Astrocyte (in vitro differentiated cells and primary cell): ENCODE measurements around the gene ELANE. TPM values are rescaled to one million over a fixed set of nuclear protein-coding genes. Genes with fewer than 3 reads are reported as not detected.

ENCODE experiments used
- DNase-seq: peaks from one replicate; pipeline ENCODE4 v3.0.0-alpha.2; 2010; ENCODE audit warnings: low read depth
- FAIRE-seq: peaks from 2 replicates; lab custom pipeline; 2011; peaks lifted over from hg19 to GRCh38; lab: Jason Lieb, UNC
- H2AFZ ChIP-seq: 2 replicates; pipeline ENCODE4 v1.6.0; 2012; ENCODE audit warnings: low read depth, low read length, inconsistent platforms
- H3K27ac ChIP-seq: 2 replicates; pipeline ENCODE4 v1.5.1; 2011; ENCODE audit warnings: low read depth, low read length, inconsistent platforms
- H3K27me3 ChIP-seq: 2 replicates; pipeline ENCODE4 v1.6.0; 2011; ENCODE audit warnings: low read length, inconsistent platforms; ENCODE audit not compliant: insufficient read depth
- H3K36me3 ChIP-seq: 2 replicates; pipeline ENCODE4 v1.5.1; 2011; ENCODE audit warnings: low read length, inconsistent platforms; ENCODE audit not compliant: insufficient read depth
- H3K4me1 ChIP-seq: 2 replicates; pipeline ENCODE4 v1.5.1; 2011; ENCODE audit warnings: low read length, inconsistent platforms; ENCODE audit not compliant: insufficient read depth
- H3K4me2 ChIP-seq: 2 replicates; pipeline ENCODE4 v1.6.0; 2012; ENCODE audit warnings: low read length, inconsistent platforms
- H3K4me3 ChIP-seq: 2 replicates; pipeline ENCODE4 v1.5.1; 2011; ENCODE audit warnings: low read depth, mild to moderate bottlenecking, low read length, inconsistent platforms; ENCODE audit not compliant: insufficient read depth
- H3K79me2 ChIP-seq: 2 replicates; pipeline ENCODE4 v1.6.0; 2012; ENCODE audit warnings: mild to moderate bottlenecking, low read length, inconsistent platforms; ENCODE audit not compliant: insufficient read depth
- H3K9ac ChIP-seq: 2 replicates; pipeline ENCODE4 v1.6.0; 2012; ENCODE audit warnings: mild to moderate bottlenecking, low read length, inconsistent platforms
- H3K9me3 ChIP-seq: 2 replicates; pipeline ENCODE4 v1.5.1; 2012; ENCODE audit warnings: low read depth, mild to moderate bottlenecking, low read length, inconsistent platforms; ENCODE audit not compliant: insufficient read depth
- H4K20me1 ChIP-seq: 2 replicates; pipeline ENCODE4 v1.6.0; 2012; ENCODE audit warnings: low read length, inconsistent platforms; ENCODE audit not compliant: insufficient read depth
- H3K27ac Mint-ChIP-seq: one replicate; pipeline ENCODE4 v1.8.0; 2021; ENCODE audit warnings: mild to moderate bottlenecking, mixed read lengths; ENCODE audit not compliant: unreplicated experiment
- H3K27me3 Mint-ChIP-seq: one replicate; pipeline ENCODE4 v1.8.0; 2021; ENCODE audit warnings: low read depth, mixed read lengths; ENCODE audit not compliant: unreplicated experiment
- H3K36me3 Mint-ChIP-seq: one replicate; pipeline ENCODE4 v1.8.0; 2021; ENCODE audit warnings: low read depth, mixed read lengths; ENCODE audit not compliant: unreplicated experiment
- H3K4me1 Mint-ChIP-seq: one replicate; pipeline ENCODE4 v1.8.0; 2021; ENCODE audit warnings: low read depth, mixed read lengths; ENCODE audit not compliant: unreplicated experiment
- H3K4me3 Mint-ChIP-seq: one replicate; pipeline ENCODE4 v1.8.0; 2021; ENCODE audit warnings: mild to moderate bottlenecking, moderate library complexity, mixed read lengths; ENCODE audit not compliant: unreplicated experiment
- H3K9me3 Mint-ChIP-seq: one replicate; pipeline ENCODE4 v1.8.0; 2021; ENCODE audit warnings: mild to moderate bottlenecking, mixed read lengths; ENCODE audit not compliant: unreplicated experiment
- EZH2 ChIP-seq: IDR thresholded peaks from 2 replicates; pipeline ENCODE4 v1.6.1; 2012; ENCODE audit warnings: mild to moderate bottlenecking, low read length, inconsistent platforms; ENCODE audit not compliant: insufficient read depth
- total RNA-seq: library from RNA; stranded (reverse); gene quantifications from 2 replicates; pipeline ENCODE4 v1.2.1, GENCODE V29; 2021
- TF ChIP-seq, protein P1 (sequence below): IDR thresholded peaks from 2 replicates; pipeline ENCODE4 v1.5.1; 2011; ENCODE audit warnings: low read depth, mild to moderate bottlenecking, inconsistent platforms, low read length, moderate library complexity; ENCODE audit not compliant: insufficient read depth

ELANE gene
- total RNA-seq, 1 donor from 2014 or later: not detected

DNA sequence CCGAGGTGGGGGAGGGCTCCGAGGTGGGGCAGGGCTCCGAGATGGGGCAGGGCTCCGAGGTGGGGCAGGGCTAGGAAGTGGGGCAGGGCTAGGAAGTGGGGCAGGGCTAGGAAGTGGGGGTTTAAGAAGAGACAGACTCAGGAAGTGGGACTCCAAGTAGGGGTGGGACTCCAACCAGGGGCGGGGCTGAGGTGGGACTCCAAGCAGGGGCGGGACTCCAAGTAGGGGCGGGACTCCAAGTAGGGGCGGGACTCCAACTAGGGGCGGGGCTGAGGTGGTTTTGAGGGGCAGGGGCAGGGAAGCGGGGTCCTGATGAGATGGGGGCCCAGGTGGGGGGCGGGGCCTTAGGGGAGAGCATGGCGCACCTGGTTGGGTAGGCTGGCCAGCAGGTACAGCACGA lies 21.0 kb downstream of the ELANE start:
- no peaks in the 10 kb centered on the region for H3K27me3 ChIP-seq
- DNase-seq: peak; percentile 38
- H3K4me1 ChIP-seq: peaks cover 19% of the 10 kb centered on the region
- FAIRE-seq: no peak
- no peaks in the 10 kb centered on the region for H3K9me3 ChIP-seq
- H3K27ac ChIP-seq: no peak overlapping the region
- H3K9ac ChIP-seq: no peak overlapping the region
- no peak overlapping the region for H3K4me3 Mint-ChIP-seq
- H3K79me2 ChIP-seq: no peaks in the 10 kb centered on the region
- H3K27me3 Mint-ChIP-seq: no peaks in the 10 kb centered on the region
- H3K27ac Mint-ChIP-seq: no peak overlapping the region
- H3K4me2 ChIP-seq: no peak overlapping the region
- TF ChIP-seq, protein P1, sequence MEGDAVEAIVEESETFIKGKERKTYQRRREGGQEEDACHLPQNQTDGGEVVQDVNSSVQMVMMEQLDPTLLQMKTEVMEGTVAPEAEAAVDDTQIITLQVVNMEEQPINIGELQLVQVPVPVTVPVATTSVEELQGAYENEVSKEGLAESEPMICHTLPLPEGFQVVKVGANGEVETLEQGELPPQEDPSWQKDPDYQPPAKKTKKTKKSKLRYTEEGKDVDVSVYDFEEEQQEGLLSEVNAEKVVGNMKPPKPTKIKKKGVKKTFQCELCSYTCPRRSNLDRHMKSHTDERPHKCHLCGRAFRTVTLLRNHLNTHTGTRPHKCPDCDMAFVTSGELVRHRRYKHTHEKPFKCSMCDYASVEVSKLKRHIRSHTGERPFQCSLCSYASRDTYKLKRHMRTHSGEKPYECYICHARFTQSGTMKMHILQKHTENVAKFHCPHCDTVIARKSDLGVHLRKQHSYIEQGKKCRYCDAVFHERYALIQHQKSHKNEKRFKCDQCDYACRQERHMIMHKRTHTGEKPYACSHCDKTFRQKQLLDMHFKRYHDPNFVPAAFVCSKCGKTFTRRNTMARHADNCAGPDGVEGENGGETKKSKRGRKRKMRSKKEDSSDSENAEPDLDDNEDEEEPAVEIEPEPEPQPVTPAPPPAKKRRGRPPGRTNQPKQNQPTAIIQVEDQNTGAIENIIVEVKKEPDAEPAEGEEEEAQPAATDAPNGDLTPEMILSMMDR: no peak
- H3K4me3 ChIP-seq: no peak overlapping the region
- H3K36me3 Mint-ChIP-seq: peaks cover 11% of the 10 kb centered on the region
- no peaks in the 10 kb centered on the region for H3K9me3 Mint-ChIP-seq
- H4K20me1 ChIP-seq: peaks cover 24% of the 10 kb centered on the region
- H2AFZ ChIP-seq: no peak overlapping the region
- peaks cover 4% of the 10 kb centered on the region for H3K36me3 ChIP-seq
- peaks cover 2% of the 10 kb centered on the region for H3K4me1 Mint-ChIP-seq

DNA sequence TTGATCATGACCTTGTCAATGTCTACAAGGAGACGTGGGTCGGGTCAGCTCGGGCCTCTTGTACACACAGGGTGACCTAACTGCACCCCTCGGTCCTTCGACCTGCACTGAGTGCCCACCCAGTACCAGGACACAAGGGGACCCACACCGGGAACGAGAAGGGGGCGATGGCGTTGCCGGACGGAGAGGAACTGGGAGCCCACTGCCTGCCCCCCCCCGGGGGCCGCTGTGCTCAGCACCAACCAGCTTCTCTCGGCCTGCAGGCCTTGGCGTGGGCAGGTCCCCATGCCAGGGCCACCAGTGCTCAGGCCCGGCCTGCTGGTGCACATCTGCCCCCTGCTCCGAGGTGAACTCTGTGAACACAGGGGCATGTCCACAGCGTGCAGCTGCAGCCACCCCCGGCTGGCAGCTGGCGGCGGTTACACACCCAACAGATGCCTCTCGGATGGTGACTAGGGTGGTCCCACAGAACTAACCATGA lies 21.5 kb downstream of the ELANE start:
- Mint-ChIP-seq H3K36me3 (peaks cover 11% of the 10 kb centered on the region), H3K4me3 (no peak overlapping the region), H3K27me3 (no peaks in the 10 kb centered on the region), H3K27ac (no peak overlapping the region), H3K4me1 (peaks cover 2% of the 10 kb centered on the region), H3K9me3 (no peaks in the 10 kb centered on the region)
- Histone ChIP-seq H3K79me2 (no peaks in the 10 kb centered on the region), H4K20me1 (peaks cover 21% of the 10 kb centered on the region), H3K4me2 (no peak overlapping the region), H3K9ac (no peak overlapping the region), H3K4me1 (peaks cover 18% of the 10 kb centered on the region), H3K9me3 (no peaks in the 10 kb centered on the region), H3K4me3 (no peak overlapping the region), H3K27ac (no peak overlapping the region), H3K27me3 (no peaks in the 10 kb centered on the region), H2AFZ (no peak overlapping the region), H3K36me3 (peaks cover 4% of the 10 kb centered on the region)
- TF ChIP-seq EZH2: no peak
- TF ChIP-seq, protein P1: no peak
- DNase-seq: no peak
- FAIRE-seq: no peak

DNA sequence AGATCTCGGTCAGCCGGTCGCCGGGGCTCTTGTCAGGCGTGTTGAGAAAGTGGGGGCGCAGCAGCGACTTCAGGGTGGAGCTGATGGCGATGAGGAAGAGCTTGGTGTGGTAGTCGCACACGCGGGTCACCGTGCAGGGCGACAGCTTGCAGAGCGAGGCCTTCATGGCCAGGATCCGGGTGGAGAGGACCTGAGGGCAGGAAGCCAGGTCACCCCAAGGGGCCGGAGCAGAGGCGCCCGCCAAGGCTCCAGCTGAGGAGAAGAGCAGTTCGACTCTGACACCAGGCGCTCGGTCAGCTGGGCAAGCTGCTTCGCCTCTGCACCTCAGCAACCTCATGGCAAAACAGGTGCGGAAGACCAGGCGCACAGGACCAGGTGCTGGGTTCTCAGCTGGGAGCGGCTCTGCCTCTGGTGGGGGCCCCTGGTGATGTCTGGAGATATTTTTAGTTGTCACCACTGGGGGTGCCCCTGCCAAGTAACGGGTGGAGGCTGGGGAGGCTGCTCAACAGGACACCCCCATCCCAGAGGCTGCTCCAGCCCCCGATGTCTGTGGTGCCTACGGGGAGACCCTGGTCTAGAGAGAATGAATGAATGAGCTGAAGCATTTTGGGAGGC lies 23.3 kb downstream of the ELANE start:
- H3K27ac Mint-ChIP-seq: no peak overlapping the region
- peaks cover 4% of the 10 kb centered on the region for H3K36me3 ChIP-seq
- no peaks in the 10 kb centered on the region for H3K27me3 Mint-ChIP-seq
- peaks cover 11% of the 10 kb centered on the region for H4K20me1 ChIP-seq
- H3K4me1 Mint-ChIP-seq: peaks cover 2% of the 10 kb centered on the region
- FAIRE-seq (no peak), DNase-seq (no peak)
- H3K4me3 Mint-ChIP-seq: no peak overlapping the region
- no peak overlapping the region for H3K4me3 ChIP-seq
- no peaks in the 10 kb centered on the region for H3K9me3 ChIP-seq
- H3K9ac ChIP-seq: no peak overlapping the region
- no peak for TF ChIP-seq EZH2
- TF ChIP-seq, protein P1: no peak
- H3K9me3 Mint-ChIP-seq: no peaks in the 10 kb centered on the region
- H3K27me3 ChIP-seq: no peaks in the 10 kb centered on the region
- no peak overlapping the region for H3K27ac ChIP-seq
- no peak overlapping the region for H3K4me2 ChIP-seq
- peaks cover 6% of the 10 kb centered on the region for H3K36me3 Mint-ChIP-seq
- no peak overlapping the region for H2AFZ ChIP-seq
- peaks cover 2% of the 10 kb centered on the region for H3K4me1 ChIP-seq
- H3K79me2 ChIP-seq: no peaks in the 10 kb centered on the region
